T-helper 2 cell treated with Interferon-gamma antibody and Interleukin-4, amounts not matched to agents 100 ng/mL and 5 ng/mL, for 36 hours (primary cell): Measurements from ENCODE around the gene CPB2. TPM values are rescaled to one million over a fixed set of nuclear protein-coding genes. Genes with fewer than 3 reads are reported as not detected.

Experiments used
- intact Hi-C: fragments of 100-400 bp; cut with micrococcal nuclease; formaldehyde crosslinking; loops from one replicate; pipeline ENCODE4 v1.15.1; 2023
- total RNA-seq: library from RNA; stranded (reverse); gene quantifications from 2 replicates; pipeline ENCODE4 v1.2.3, GENCODE V29; 2022

Gene CPB2
- total RNA-seq, 1 donor from 2014 or later: not detected

- intact Hi-C loops: no loop called here
Observed at GRCh38 chr13:46101002-46101401, 3.8 kb downstream of the CPB2 start.

- intact Hi-C loops: no loop called here
Observed at GRCh38 chr13:46100191-46100815, 4.5 kb downstream of the CPB2 start.

- intact Hi-C loops: no loop called here
Observed at GRCh38 chr13:46097663-46098062, 7.2 kb downstream of the CPB2 start.

- intact Hi-C loops: no loop called here
Observed at GRCh38 chr13:46097015-46097414, 7.8 kb downstream of the CPB2 start.

GRCh38 chr13:46094478-46094877 is 10.4 kb downstream of the CPB2 start:
- intact Hi-C loops: no loop called here

GRCh38 chr13:46088821-46089562 is 15.8 kb downstream of the CPB2 start:
- intact Hi-C loops: no loop called here

GRCh38 chr13:46087481-46087880 is 17.4 kb downstream of the CPB2 start:
- intact Hi-C loops: no loop called here

GRCh38 chr13:46086985-46087384 is 17.8 kb downstream of the CPB2 start:
- intact Hi-C loops: no loop called here

- intact Hi-C loops: no loop called here
Observed at GRCh38 chr13:46086421-46086922, 18.4 kb downstream of the CPB2 start.

GRCh38 chr13:46085737-46086136 is 19.1 kb downstream of the CPB2 start:
- intact Hi-C loops: no loop called here

- intact Hi-C loops: no loop called here
Observed at GRCh38 chr13:46082324-46082723, 22.5 kb downstream of the CPB2 start.

GRCh38 chr13:46079770-46080169 is 25.1 kb downstream of the CPB2 start:
- intact Hi-C loops: no loop called here

GRCh38 chr13:46077265-46077664 is 27.6 kb downstream of the CPB2 start:
- intact Hi-C loops: no loop called here

- intact Hi-C loops: no loop called here
Observed at GRCh38 chr13:46076827-46077226, 28.0 kb downstream of the CPB2 start.

- intact Hi-C loops: no loop called here
Observed at GRCh38 chr13:46075811-46076210, 29.0 kb downstream of the CPB2 start.

- intact Hi-C loops: no loop called here
Observed at GRCh38 chr13:46071590-46072249, 33.1 kb downstream of the CPB2 start.

- intact Hi-C loops: no loop called here
Observed at GRCh38 chr13:46063292-46063691, 41.5 kb downstream of the CPB2 start.

- intact Hi-C loops: no loop called here
Observed at GRCh38 chr13:46062185-46062584, 42.6 kb downstream of the CPB2 start.

GRCh38 chr13:46059405-46059804 is 45.4 kb downstream of the CPB2 start:
- intact Hi-C loops: loop anchor here (10.0 kb wide), 2 partner anchors 645 to 715 kb away; partner anchors contain the start of genes SLC25A30 and TPT1

- intact Hi-C loops: loop anchor here (10.0 kb wide), 2 partner anchors 643 to 713 kb away; partner anchors contain the start of genes SLC25A30 and TPT1
Observed at GRCh38 chr13:46058268-46058667, 46.6 kb downstream of the CPB2 start.

- intact Hi-C loops: loop anchor here (10.0 kb wide), 2 partner anchors 643 to 713 kb away; partner anchors contain the start of genes SLC25A30 and TPT1
Observed at GRCh38 chr13:46057256-46058015, 47.4 kb downstream of the CPB2 start.
